HEK293T (cell line): ENCODE results near the gene SCN4B.

Source experiments
- CTCF ChIA-PET: fragments of 350-600 bp; formaldehyde crosslinking; extraction: SDS; loops from one replicate; lab custom pipeline; 2021; ENCODE audit warnings: antibody characterized with exemption, inconsistent platforms; lab: Yijun Ruan, JAX
- POLR2A ChIA-PET: fragments of 350-600 bp; formaldehyde crosslinking; extraction: SDS; loops from one replicate; lab custom pipeline; 2020; ENCODE audit warnings: antibody characterized with exemption, inconsistent platforms; lab: Yijun Ruan, JAX
- DNase-seq: peaks from one replicate; pipeline ENCODE4 v3.0.0; 2012; ENCODE audit warnings: mixed read lengths; ENCODE audit errors: extremely low spot score
- ARNT ChIP-seq: fragments of 450-650 bp; IDR thresholded peaks from 2 replicates; pipeline ENCODE4 v1.6.1; 2017; ENCODE audit warnings: mild to moderate bottlenecking
- BHLHE40 ChIP-seq: fragments of 450-650 bp; IDR thresholded peaks from 2 replicates; pipeline ENCODE4 v1.6.1; 2016; ENCODE audit warnings: mild to moderate bottlenecking, moderate library complexity, borderline replicate concordance
- CTBP1 ChIP-seq: fragments of 450-650 bp; IDR thresholded peaks from 2 replicates; pipeline ENCODE4 v1.6.1; 2016; ENCODE audit warnings: borderline replicate concordance
- ELF4 ChIP-seq: fragments of 450-650 bp; IDR thresholded peaks from 2 replicates; pipeline ENCODE4 v1.6.1; 2017; ENCODE audit warnings: antibody characterized with exemption
- FOXA1 ChIP-seq: fragments of 450-650 bp; IDR thresholded peaks from 2 replicates; pipeline ENCODE4 v1.6.1; 2016; ENCODE audit warnings: mild to moderate bottlenecking
- FOXK2 ChIP-seq: fragments of 450-650 bp; IDR thresholded peaks from 2 replicates; pipeline ENCODE4 v1.6.1; 2016; ENCODE audit warnings: mild to moderate bottlenecking
- FOXM1 ChIP-seq: fragments of 450-650 bp; IDR thresholded peaks from 2 replicates; pipeline ENCODE4 v1.6.1; 2017; ENCODE audit warnings: mild to moderate bottlenecking, borderline replicate concordance
- HDGF ChIP-seq: fragments of 450-650 bp; IDR thresholded peaks from 2 replicates; pipeline ENCODE4 v1.6.1; 2017; ENCODE audit warnings: antibody characterized with exemption, borderline replicate concordance
- L3MBTL2 ChIP-seq: fragments of 450-650 bp; conservative IDR thresholded peaks from 2 replicates; pipeline ENCODE4 v1.6.1; 2016; ENCODE audit warnings: mild to moderate bottlenecking
- LEF1 ChIP-seq: fragments of 450-650 bp; IDR thresholded peaks from 2 replicates; pipeline ENCODE4 v1.6.1; 2017; ENCODE audit warnings: mild to moderate bottlenecking, borderline replicate concordance
- NFRKB ChIP-seq: fragments of 450-650 bp; IDR thresholded peaks from 2 replicates; pipeline ENCODE4 v1.6.1; 2016; ENCODE audit warnings: mild to moderate bottlenecking, moderate library complexity
- PKNOX1 ChIP-seq: fragments of 450-650 bp; IDR thresholded peaks from 2 replicates; pipeline ENCODE4 v1.6.1; 2016
- SP1 ChIP-seq: fragments of 450-650 bp; IDR thresholded peaks from 2 replicates; pipeline ENCODE4 v1.6.1; 2017
- SUZ12 ChIP-seq: fragments of 450-650 bp; IDR thresholded peaks from 2 replicates; pipeline ENCODE4 v1.6.1; 2016; ENCODE audit warnings: mild to moderate bottlenecking
- TARDBP ChIP-seq: fragments of 450-650 bp; IDR thresholded peaks from 2 replicates; pipeline ENCODE4 v1.6.1; 2016
- ZNF384 ChIP-seq: fragments of 450-650 bp; IDR thresholded peaks from 2 replicates; pipeline ENCODE4 v1.6.1; 2016

Gene SCN4B, protein sequence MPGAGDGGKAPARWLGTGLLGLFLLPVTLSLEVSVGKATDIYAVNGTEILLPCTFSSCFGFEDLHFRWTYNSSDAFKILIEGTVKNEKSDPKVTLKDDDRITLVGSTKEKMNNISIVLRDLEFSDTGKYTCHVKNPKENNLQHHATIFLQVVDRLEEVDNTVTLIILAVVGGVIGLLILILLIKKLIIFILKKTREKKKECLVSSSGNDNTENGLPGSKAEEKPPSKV

DNA sequence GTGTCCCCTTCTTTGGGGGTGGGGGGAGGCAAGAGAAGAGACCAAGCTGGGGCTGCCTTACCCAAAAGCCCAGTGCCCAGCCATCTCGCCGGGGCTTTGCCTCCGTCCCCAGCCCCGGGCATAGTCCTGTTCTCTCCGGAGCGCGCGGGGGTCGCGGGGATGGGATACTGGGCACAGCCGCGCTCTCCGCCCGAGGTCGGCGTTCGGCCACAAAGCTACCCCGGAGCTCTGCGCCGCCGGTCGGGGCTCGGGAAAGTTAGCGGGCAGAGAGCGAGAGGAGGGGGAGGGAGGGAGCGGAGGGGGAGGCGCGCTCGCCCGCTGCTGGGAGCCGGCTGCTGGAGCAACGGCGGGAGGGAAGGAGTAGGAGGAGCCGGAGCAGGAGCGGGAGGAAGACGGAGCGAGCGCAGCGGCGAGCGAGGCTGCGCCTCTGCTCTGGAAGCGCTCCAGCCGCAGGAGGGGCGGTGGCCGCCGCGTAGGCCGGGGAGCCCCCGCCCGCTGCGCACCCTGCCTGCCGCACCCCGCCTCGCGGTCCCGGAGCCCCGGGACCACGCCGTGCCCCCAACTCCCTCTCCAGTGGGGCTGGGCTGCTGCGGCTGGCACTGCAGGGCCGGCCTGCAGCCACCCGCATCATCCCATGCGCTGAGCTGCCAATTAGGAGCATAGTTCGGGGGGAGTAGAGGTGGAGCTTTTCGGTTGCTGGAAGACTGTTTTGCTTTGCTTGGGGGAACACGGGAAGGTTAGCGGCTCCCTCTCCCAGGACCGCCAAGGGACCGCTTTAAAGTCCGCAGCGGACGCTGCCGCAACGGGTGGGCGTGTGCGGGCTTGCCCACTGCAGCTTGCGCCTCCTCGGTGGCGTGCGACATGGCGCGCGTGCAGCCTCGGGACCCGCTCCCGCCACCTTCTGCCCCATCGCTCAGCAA is at the start of gene SCN4B:
Gene SCN4B, minus strand, starts transcription at position 272 of the 920 bp plus-strand sequence. Its CDS starts 150 bp downstream, at position 122.
- ChIA-PET POLR2A (interaction anchor here (1.2 kb wide), 1 partner anchor 18 kb away, joined by 3 read pairs; no protein-coding TSS in a partner anchor), CTCF (interaction anchor here (1.0 kb wide), 1 partner anchor 19 kb away, joined by 5 read pairs; no protein-coding TSS in a partner anchor)
- DNase-seq: peak; percentile 84
- no peak for TF ChIP-seq FOXK2
- no peak for TF ChIP-seq SUZ12
- TF ChIP-seq HDGF: no peak
- no peak for TF ChIP-seq NFRKB
- no peak for TF ChIP-seq FOXA1
- TF ChIP-seq LEF1: no peak
- TF ChIP-seq FOXM1: no peak
- no peak for TF ChIP-seq PKNOX1
- no peak for TF ChIP-seq ARNT
- TF ChIP-seq SP1: no peak
- no peak for TF ChIP-seq ELF4
- TF ChIP-seq CTBP1: no peak
- no peak for TF ChIP-seq L3MBTL2
- TF ChIP-seq TARDBP: no peak
- TF ChIP-seq BHLHE40: no peak
- no peak for TF ChIP-seq ZNF384

DNA sequence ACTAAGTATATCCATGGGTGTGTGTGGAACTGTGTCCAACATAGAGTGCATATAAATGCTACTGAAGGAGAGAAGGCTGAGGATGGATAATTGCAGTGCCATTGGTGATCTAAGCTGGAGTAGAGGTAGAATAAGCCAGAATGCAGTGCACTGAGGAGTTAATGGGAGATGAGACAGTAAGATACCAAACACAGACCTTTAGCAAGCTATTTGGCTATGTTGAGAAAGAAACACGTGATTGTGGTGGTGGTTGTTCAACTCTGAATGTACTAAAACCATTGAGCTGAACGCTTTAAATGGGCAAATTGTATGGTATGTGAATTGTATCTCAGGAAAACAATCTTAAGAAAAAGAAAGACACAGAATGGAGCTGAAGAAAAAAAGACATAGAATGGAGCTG is 49.3 kb upstream of the SCN4B start:
- no peak for TF ChIP-seq PKNOX1
- no peak for TF ChIP-seq TARDBP
- TF ChIP-seq FOXA1: no peak
- no peak for TF ChIP-seq LEF1
- TF ChIP-seq ZNF384: no peak
- TF ChIP-seq CTBP1: no peak
- TF ChIP-seq SUZ12: no peak
- TF ChIP-seq HDGF: no peak
- TF ChIP-seq SP1: no peak
- TF ChIP-seq ELF4: no peak
- TF ChIP-seq ARNT: no peak
- no peak for TF ChIP-seq FOXK2
- TF ChIP-seq L3MBTL2: no peak
- TF ChIP-seq FOXM1: no peak
- no peak for TF ChIP-seq BHLHE40
- no peak for TF ChIP-seq NFRKB
- no peak for DNase-seq
- ChIA-PET CTCF (interaction anchor here (0.8 to 1.2 kb wide), 2 partner anchors 9 to 151 kb away, joined by 3 to 16 read pairs; no protein-coding TSS in a partner anchor), POLR2A (no interaction called here)

- TF ChIP-seq TARDBP (no peak), PKNOX1 (no peak), LEF1 (no peak), NFRKB (no peak), FOXM1 (no peak), ZNF384 (no peak), FOXK2 (no peak), L3MBTL2 (no peak), ARNT (no peak), CTBP1 (no peak), SUZ12 (no peak)
- POLR2A ChIA-PET: no interaction called here
- CTCF ChIA-PET: interaction anchor here (1.2 kb wide), 1 partner anchor 10 kb away, joined by 3 read pairs; no protein-coding TSS in a partner anchor
- DNase-seq: no peak
Measured at GRCh38 chr11:118200901-118201680, 48.5 kb upstream of the SCN4B start.

GRCh38 chr11:118200497-118200896 is 47.9 kb upstream of the SCN4B start:
- ChIA-PET POLR2A (no interaction called here), CTCF (interaction anchor here (1.2 kb wide), 1 partner anchor 153 kb away, joined by 4 read pairs; no protein-coding TSS in a partner anchor)
- no peak for DNase-seq

GRCh38 chr11:118199135-118199534 is 46.5 kb upstream of the SCN4B start:
- DNase-seq: no peak
- ChIA-PET POLR2A (interaction anchor here (0.9 kb wide), 1 partner anchor 160 kb away, joined by 3 read pairs; the partner anchor contains the start of gene UBE4A), CTCF (interaction anchor here (0.6 to 1.2 kb wide), 10 partner anchors 14 to 969 kb away, joined by 3 to 8 read pairs (median 4); no protein-coding TSS in a partner anchor)
- TF ChIP-seq FOXM1: no peak
- no peak for TF ChIP-seq LEF1
- TF ChIP-seq PKNOX1: no peak
- no peak for TF ChIP-seq BHLHE40
- no peak for TF ChIP-seq TARDBP
- TF ChIP-seq ARNT: no peak
- no peak for TF ChIP-seq FOXK2
- no peak for TF ChIP-seq NFRKB
- no peak for TF ChIP-seq FOXA1
- TF ChIP-seq HDGF: no peak

More at GRCh38 chr11:118200497-118200896, 47.9 kb upstream of the SCN4B start:
- TF ChIP-seq BHLHE40 (no peak), TARDBP (no peak), SP1 (no peak), NFRKB (no peak), SUZ12 (no peak), LEF1 (no peak)
